Purkinje cell (primary cell): ENCODE results near the gene CCM2. TPM values are rescaled to one million over a fixed set of nuclear protein-coding genes. Genes with fewer than 3 reads are reported as not detected.

ENCODE experiments used
- polyA plus RNA-seq: library from polyadenylated mRNA; unstranded; fragments of >200 nt; fragmentation: Nextera tagmentation; gene quantifications from 2 replicates; pipeline ENCODE4 v1.2.1, GENCODE V29; 2014

CCM2 gene
- 1.1 and 2.2 TPM in 2 replicates for polyA plus RNA-seq

GRCh38 chr7:45000093-45001032, at the start of gene CCM2:
CCM2 (plus strand) TSS chr7:45000201; CDS start chr7:45000334, 133 bp downstream.

GRCh38 chr7:44978511-44979366, 21.3 kb upstream of the CCM2 start, which contains the start of gene MYO1G:
MYO1G (minus strand) TSS chr7:44979015; CDS start chr7:44978961, 54 bp downstream.

GRCh38 chr7:45088821-45089340, 88.9 kb downstream of the CCM2 start, which contains the start of gene NACAD:
NACAD (minus strand) TSS chr7:45088969; CDS start chr7:45088894, 75 bp downstream.

GRCh38 chr7:45111298-45112223, 111.6 kb downstream of the CCM2 start, which contains the start of gene TBRG4:
TBRG4 (minus strand) TSS chr7:45111697; CDS start chr7:45109237, 2,460 bp downstream.

Other genes starting within 250 kb of the CCM2 start
- 2,218 and 2,577 TPM in 2 replicates for gene PPIA, start 203.5 kb upstream of the CCM2 start, polyA plus RNA-seq
- gene H2AZ2, start 152.1 kb upstream of the CCM2 start, polyA plus RNA-seq, result 30.1 and 32.7 TPM in 2 replicates
- gene PURB, start 114.7 kb upstream of the CCM2 start, polyA plus RNA-seq, result 5.2 and 6.3 TPM in 2 replicates
- gene MYO1G, start 21.2 kb upstream of the CCM2 start, polyA plus RNA-seq, result 0.31 TPM in 1 of 2 replicates, not detected in the other
- 1.7 and 4.8 TPM in 2 replicates for gene NACAD, start 88.8 kb downstream of the CCM2 start, polyA plus RNA-seq
- gene TBRG4, start 111.5 kb downstream of the CCM2 start, polyA plus RNA-seq, result 16.6 and 18.6 TPM in 2 replicates
- 0.24 and 0.86 TPM in 2 replicates for gene RAMP3, start 157.6 kb downstream of the CCM2 start, polyA plus RNA-seq